MM.1S (cell line): ENCODE data around the gene PUS10.

Experiments used
- DNase-seq: peaks from one replicate; pipeline ENCODE4 v3.0.0-alpha.2; 2015
- H2AFZ ChIP-seq: fragments of 300-600 bp; sonication (generic); 2 replicates; pipeline ENCODE4 v1.6.0; 2016; ENCODE audit warnings: antibody characterized with exemption, low read length
- H3F3A ChIP-seq: fragments of 300-600 bp; sonication (generic); 2 replicates; pipeline ENCODE4 v1.6.1; 2016; ENCODE audit warnings: mild to moderate bottlenecking, antibody characterized with exemption, low read length, moderate library complexity, mixed read lengths; ENCODE audit not compliant: insufficient read depth
- H3K27ac ChIP-seq: fragments of 300-600 bp; sonication (generic); 2 replicates; pipeline ENCODE4 v1.5.1; 2016; ENCODE audit warnings: mild to moderate bottlenecking, low read length
- H3K27me3 ChIP-seq: fragments of 300-600 bp; sonication (generic); replicated peaks from 2 replicates; pipeline ENCODE4 v1.6.0; 2016; ENCODE audit warnings: low read length; ENCODE audit not compliant: insufficient read depth
- H3K36me3 ChIP-seq: fragments of 300-600 bp; sonication (generic); replicated peaks from 2 replicates; pipeline ENCODE4 v1.6.1; 2016; ENCODE audit warnings: mild to moderate bottlenecking, low read length, mixed read lengths; ENCODE audit not compliant: insufficient read depth
- H3K4me1 ChIP-seq: fragments of 300-600 bp; sonication (generic); 2 replicates; pipeline ENCODE4 v1.6.1; 2016; ENCODE audit warnings: low read length, mixed read lengths
- H3K4me2 ChIP-seq: fragments of 300-600 bp; sonication (generic); 2 replicates; pipeline ENCODE4 v1.6.0; 2016; ENCODE audit warnings: low read depth, low read length
- H3K4me3 ChIP-seq: fragments of 300-600 bp; sonication (generic); 2 replicates; pipeline ENCODE4 v1.5.1; 2016; ENCODE audit warnings: low read length, mixed read lengths
- H3K79me2 ChIP-seq: fragments of 300-600 bp; sonication (generic); 2 replicates; pipeline ENCODE4 v1.6.1; 2016; ENCODE audit warnings: mixed run types, low read length, mixed read lengths
- H3K9ac ChIP-seq: fragments of 300-600 bp; sonication (generic); 2 replicates; pipeline ENCODE4 v1.6.1; 2016; ENCODE audit warnings: low read length, mixed read lengths
- H3K9me2 ChIP-seq: fragments of 300-600 bp; sonication (generic); replicated peaks from 2 replicates; pipeline ENCODE4 v1.6.1; 2016; ENCODE audit warnings: mild to moderate bottlenecking, low read length, mixed read lengths; ENCODE audit not compliant: insufficient read depth
- H3K9me3 ChIP-seq: fragments of 300-600 bp; sonication (generic); replicated peaks from 2 replicates; pipeline ENCODE4 v1.6.1; 2016; ENCODE audit warnings: mild to moderate bottlenecking, low read length, mixed read lengths; ENCODE audit not compliant: insufficient read depth
- H4K20me1 ChIP-seq: fragments of 300-600 bp; sonication (generic); 2 replicates; pipeline ENCODE4 v1.6.1; 2016; ENCODE audit warnings: mild to moderate bottlenecking, low read length, moderate library complexity, mixed read lengths; ENCODE audit not compliant: insufficient read depth
- CTCF ChIP-seq: fragments of 300-600 bp; sonication (generic); IDR thresholded peaks from 2 replicates; pipeline ENCODE4 v1.5.1; 2016; ENCODE audit warnings: antibody characterized with exemption, low read length, mixed read lengths
- EZH2 ChIP-seq: fragments of 300-600 bp; sonication (generic); optimal IDR thresholded peaks from 2 replicates; pipeline ENCODE3; 2017; ENCODE audit warnings: low read depth, mild to moderate bottlenecking, antibody characterized with exemption, low read length, mixed read lengths
- EZH2phosphoT487 ChIP-seq: fragments of 300-600 bp; sonication (generic); IDR thresholded peaks from 2 replicates; pipeline ENCODE4 v1.6.1; 2018; ENCODE audit warnings: antibody characterized with exemption, low read length

Gene PUS10

GRCh38 chr2:60957224-60957623 is 60.8 kb downstream of the PUS10 start:
- Histone ChIP-seq H3K4me3 (no peak overlapping the region), H2AFZ (no peak overlapping the region), H3K27ac (no peak overlapping the region), H3K9me3 (no peaks in the 10 kb centered on the region), H3K27me3 (no peaks in the 10 kb centered on the region), H3K4me2 (no peak overlapping the region), H3K9ac (no peak overlapping the region), H3K9me2 (no peaks in the 10 kb centered on the region), H3K36me3 (no peaks in the 10 kb centered on the region), H4K20me1 (no peaks in the 10 kb centered on the region), H3K79me2 (no peaks in the 10 kb centered on the region), H3K4me1 (no peaks in the 10 kb centered on the region), H3F3A (no peaks in the 10 kb centered on the region)
- no peak for DNase-seq
- TF ChIP-seq EZH2 (no peak), EZH2phosphoT487 (no peak), CTCF (no peak)

GRCh38 chr2:60954139-60954538 is 63.9 kb downstream of the PUS10 start:
- H3K36me3 ChIP-seq: no peaks in the 10 kb centered on the region

GRCh38 chr2:60948926-60949579 is 69.0 kb downstream of the PUS10 start:
- no peak for DNase-seq
- Histone ChIP-seq H3K4me3 (no peak overlapping the region), H3K9me2 (no peaks in the 10 kb centered on the region), H4K20me1 (no peaks in the 10 kb centered on the region), H3K9ac (no peak overlapping the region), H3K9me3 (no peaks in the 10 kb centered on the region), H3K4me2 (no peak overlapping the region), H3K27ac (no peak overlapping the region), H2AFZ (no peak overlapping the region), H3K79me2 (no peaks in the 10 kb centered on the region), H3K27me3 (no peaks in the 10 kb centered on the region), H3F3A (no peaks in the 10 kb centered on the region), H3K36me3 (no peaks in the 10 kb centered on the region), H3K4me1 (no peaks in the 10 kb centered on the region)
- no peak for TF ChIP-seq CTCF
- TF ChIP-seq EZH2phosphoT487: no peak
- TF ChIP-seq EZH2: no peak

More at GRCh38 chr2:60954139-60954538, 63.9 kb downstream of the PUS10 start:
- H3K9me2 ChIP-seq: no peaks in the 10 kb centered on the region
- H3K9ac ChIP-seq: no peak overlapping the region
- DNase-seq: no peak
- no peaks in the 10 kb centered on the region for H3F3A ChIP-seq
- H3K4me2 ChIP-seq: no peak overlapping the region
- H3K79me2 ChIP-seq: no peaks in the 10 kb centered on the region
- no peaks in the 10 kb centered on the region for H3K27me3 ChIP-seq
- no peak overlapping the region for H3K27ac ChIP-seq
- no peaks in the 10 kb centered on the region for H4K20me1 ChIP-seq
- no peaks in the 10 kb centered on the region for H3K9me3 ChIP-seq
- no peak overlapping the region for H3K4me3 ChIP-seq
- TF ChIP-seq CTCF (no peak), EZH2phosphoT487 (no peak), EZH2 (no peak)
- H3K4me1 ChIP-seq: no peaks in the 10 kb centered on the region
- H2AFZ ChIP-seq: no peak overlapping the region
